H1 (cell line): ENCODE data around the gene NUB1. TPM values are rescaled to one million over a fixed set of nuclear protein-coding genes. Genes with fewer than 3 reads are reported as not detected.

Experiments
- CTCF ChIA-PET: fragments of 300-600 bp; sonication (Branson Sonifier 250); formaldehyde crosslinking; loops from one replicate; lab custom pipeline; 2021; ENCODE audit not compliant: partially characterized antibody; lab: Charles Lee
- POLR2A ChIA-PET: fragments of 300-600 bp; sonication (Branson Sonifier 250); formaldehyde crosslinking; loops from one replicate; lab custom pipeline; 2021; ENCODE audit warnings: inconsistent platforms; ENCODE audit not compliant: partially characterized antibody; lab: Charles Lee
- DNase-seq, 2 experiments: peaks; one replicate each; pipeline versions ENCODE4 v3.0.0 to v3.0.0-alpha.2; 2010 to 2022; ENCODE audit warnings: low spot score in 2 of 2, low read depth in 1 of 2, mixed read lengths in 1 of 2
- FAIRE-seq: peaks from 2 replicates; lab custom pipeline; 2011; peaks lifted over from hg19 to GRCh38; lab: Jason Lieb, UNC
- H2AFZ ChIP-seq: 2 replicates; pipeline ENCODE4 v1.8.1; 2012; ENCODE audit warnings: low read length, inconsistent platforms
- H2AK5ac ChIP-seq: 2 replicates; pipeline ENCODE4 v1.6.1; 2013; ENCODE audit warnings: low read depth, low read length
- H2BK120ac ChIP-seq: replicated peaks from 2 replicates; pipeline ENCODE3; 2013; ENCODE audit warnings: low read depth, low read length, inconsistent platforms
- H2BK12ac ChIP-seq: 2 replicates; pipeline ENCODE4 v1.6.1; 2013; ENCODE audit warnings: low read depth, low read length
- H2BK15ac ChIP-seq: 2 replicates; pipeline ENCODE4 v1.6.1; 2013; ENCODE audit warnings: low read length
- H2BK20ac ChIP-seq: 2 replicates; pipeline ENCODE4 v1.6.1; 2013; ENCODE audit warnings: low read length
- H2BK5ac ChIP-seq: 2 replicates; pipeline ENCODE4 v1.6.1; 2013; ENCODE audit warnings: low read depth, low read length
- H3K14ac ChIP-seq: 2 replicates; pipeline ENCODE4 v1.6.1; 2013; ENCODE audit warnings: inconsistent platforms; ENCODE audit not compliant: insufficient read length
- H3K18ac ChIP-seq: 2 replicates; pipeline ENCODE4 v1.6.1; 2013; ENCODE audit warnings: low read length; ENCODE audit errors: extremely low read depth
- H3K23ac ChIP-seq: 2 replicates; pipeline ENCODE4 v1.6.1; 2013; ENCODE audit warnings: inconsistent platforms; ENCODE audit not compliant: insufficient read length
- H3K23me2 ChIP-seq: 2 replicates; pipeline ENCODE4 v1.6.1; 2013; ENCODE audit warnings: low read depth, low read length
- H3K27ac ChIP-seq: 2 replicates; pipeline ENCODE4 v1.6.1; 2011; ENCODE audit warnings: low read depth, low read length, inconsistent platforms
- H3K27me3 ChIP-seq, 4 experiments: replicated peaks in 1 of 4; 1 replicate in 1 of 4; 2 replicates in 3 of 4; pipeline versions ENCODE4 v1.6.1 to v1.8.1; 2011 to 2013; ENCODE audit warnings: low read length in 3 of 4, mild to moderate bottlenecking in 3 of 4, inconsistent platforms in 2 of 4, mixed read lengths in 2 of 4, moderate library complexity in 1 of 4; ENCODE audit not compliant: control insufficient read depth in 3 of 4, insufficient read depth in 3 of 4; ENCODE audit errors: extremely low read depth in 1 of 4
- H3K36me3 ChIP-seq, 4 experiments: 2 replicates each; pipeline versions ENCODE4 v1.6.1 to v1.8.1; 2011 to 2013; ENCODE audit warnings: mild to moderate bottlenecking in 4 of 4, low read length in 3 of 4, moderate library complexity in 2 of 4, control low read depth in 1 of 4, inconsistent platforms in 1 of 4; ENCODE audit not compliant: insufficient read depth in 4 of 4, control insufficient read depth in 2 of 4
- H3K4ac ChIP-seq: replicated peaks from 2 replicates; pipeline ENCODE3; 2013; ENCODE audit warnings: low read length, low read depth, mixed read lengths, inconsistent platforms; ENCODE audit not compliant: insufficient read length
- H3K4me1 ChIP-seq, 4 experiments: replicated peaks in 1 of 4; 1 replicate in 1 of 4; 2 replicates in 3 of 4; pipeline versions ENCODE4 v1.6.1 to v1.8.1; 2011 to 2013; ENCODE audit warnings: low read length in 3 of 4, inconsistent platforms in 2 of 4, mixed read lengths in 1 of 4; ENCODE audit not compliant: insufficient read depth in 4 of 4, control insufficient read depth in 3 of 4
- H3K4me2 ChIP-seq, 2 experiments: 2 replicates each; pipeline versions ENCODE4 v1.6.1 to v1.8.1; 2011 to 2013; ENCODE audit warnings: low read depth in 2 of 2, low read length in 2 of 2, control low read depth in 1 of 2, inconsistent platforms in 1 of 2, mild to moderate bottlenecking in 1 of 2; ENCODE audit not compliant: insufficient read depth in 1 of 2
- H3K4me3 ChIP-seq, 4 experiments: fragments of 200-600, 300-600 bp in 1 of 4; sonication (generic), shearing (Covaris generic), sonication (Bioruptor Twin) in 1 of 4; 2 replicates each; pipeline versions ENCODE4 v1.5.1 to v1.8.1; 2011 to 2016; ENCODE audit warnings: low read length in 4 of 4, low read depth in 3 of 4, control low read depth in 2 of 4, inconsistent platforms in 2 of 4, mild to moderate bottlenecking in 2 of 4, mixed read lengths in 1 of 4, moderate library complexity in 1 of 4; ENCODE audit not compliant: insufficient read depth in 2 of 4; ENCODE audit errors: extremely low read depth in 1 of 4
- H3K56ac ChIP-seq: replicated peaks from 2 replicates; pipeline ENCODE3; 2013; ENCODE audit warnings: low read depth, mild to moderate bottlenecking, mixed read lengths, low read length, inconsistent platforms; ENCODE audit not compliant: insufficient read length
- H3K79me1 ChIP-seq: 2 replicates; pipeline ENCODE4 v1.6.1; 2013; ENCODE audit warnings: low read depth, low read length, control low read depth
- H3K79me2 ChIP-seq, 2 experiments: 2 replicates each; pipeline versions ENCODE4 v1.6.1 to v1.8.1; 2012 to 2013; ENCODE audit warnings: low read length in 2 of 2, mild to moderate bottlenecking in 2 of 2, inconsistent platforms in 1 of 2; ENCODE audit not compliant: insufficient read depth in 2 of 2, control insufficient read depth in 1 of 2
- H3K9ac ChIP-seq, 4 experiments: replicated peaks in 1 of 4; 1 replicate in 1 of 4; 2 replicates in 3 of 4; pipeline versions ENCODE4 v1.6.1 to v1.8.1; 2011 to 2013; ENCODE audit warnings: low read depth in 3 of 4, low read length in 3 of 4, control low read depth in 2 of 4, mild to moderate bottlenecking in 2 of 4, moderate library complexity in 2 of 4, inconsistent platforms in 1 of 4; ENCODE audit errors: extremely low read depth in 1 of 4
- H3K9me3 ChIP-seq, 2 experiments: 2 replicates each; pipeline versions ENCODE4 v1.6.1 to v1.8.1; 2012 to 2013; ENCODE audit warnings: mild to moderate bottlenecking in 2 of 2, moderate library complexity in 2 of 2, control low read depth in 1 of 2, inconsistent platforms in 1 of 2, low read depth in 1 of 2, low read length in 1 of 2, mixed read lengths in 1 of 2; ENCODE audit not compliant: insufficient read depth in 2 of 2
- H4K20me1 ChIP-seq, 2 experiments: replicated peaks in 1 of 2; 2 replicates each; pipeline versions ENCODE3 to v1.8.1; 2011 to 2013; ENCODE audit warnings: inconsistent platforms in 2 of 2, low read length in 2 of 2, mild to moderate bottlenecking in 1 of 2; ENCODE audit not compliant: insufficient read depth in 2 of 2, control insufficient read depth in 1 of 2
- H4K5ac ChIP-seq: 2 replicates; pipeline ENCODE4 v1.6.1; 2013; ENCODE audit warnings: low read length, low read depth, mixed read lengths, inconsistent platforms; ENCODE audit not compliant: insufficient read length
- H4K8ac ChIP-seq: 2 replicates; pipeline ENCODE4 v1.8.0; 2013; ENCODE audit warnings: mild to moderate bottlenecking, moderate library complexity, low read length, inconsistent platforms; ENCODE audit not compliant: insufficient read depth; ENCODE audit errors: extremely low read depth
- H4K91ac ChIP-seq: replicated peaks from 2 replicates; pipeline ENCODE3; 2013; ENCODE audit warnings: low read length, mixed read lengths, inconsistent platforms; ENCODE audit not compliant: insufficient read length
- ATF3 ChIP-seq: IDR thresholded peaks from 2 replicates; pipeline ENCODE4 v1.6.1; 2011; ENCODE audit warnings: low read depth, mild to moderate bottlenecking, low read length; ENCODE audit not compliant: insufficient read depth
- CREB1 ChIP-seq: IDR thresholded peaks from 2 replicates; pipeline ENCODE4 v1.6.1; 2012; ENCODE audit warnings: inconsistent platforms
- EP300 ChIP-seq, 2 experiments: IDR thresholded peaks; 1 replicate in 1 of 2; 2 replicates in 1 of 2; pipeline ENCODE4 v1.6.1; 2011 to 2012; ENCODE audit warnings: low read depth in 2 of 2, low read length in 2 of 2, mild to moderate bottlenecking in 2 of 2, borderline replicate concordance in 1 of 2, inconsistent platforms in 1 of 2, moderate library complexity in 1 of 2
- KDM1A ChIP-seq: fragments of 200-600, 300-600 bp; sonication (generic); IDR thresholded peaks from 2 replicates; pipeline ENCODE4 v1.7.1; 2016; ENCODE audit warnings: mild to moderate bottlenecking, low read length, borderline replicate concordance
- MAFK ChIP-seq: IDR thresholded peaks from 2 replicates; pipeline ENCODE4 v1.6.1; 2012; ENCODE audit warnings: low read depth, mild to moderate bottlenecking, improper control_type of control experiment, low read length
- POLR2AphosphoS5 ChIP-seq: IDR thresholded peaks from 2 replicates; pipeline ENCODE4 v1.6.1; 2011; ENCODE audit warnings: low read depth, low read length
- WGBS, 2 experiments: shearing (Covaris generic) in 1 of 2; methylation state at CpG; one replicate each; pipeline versions ENCODE4 v1.1.6 to v1.1.7; 2013 to 2015; ENCODE audit warnings: low lambda C conversion rate in 2 of 2, mixed read lengths in 2 of 2, inconsistent platforms in 1 of 2, low coverage in 1 of 2, missing lambda C conversion rate in 1 of 2; ENCODE audit not compliant: insufficient replicate concordance in 2 of 2, insufficient coverage in 1 of 2, insufficient read length in 1 of 2; ENCODE audit errors: extremely low coverage in 1 of 2, missing lambda C conversion rate in 1 of 2; 5-methylcytosine and 5-hydroxymethylcytosine counted together
- polyA plus RNA-seq, 7 experiments: library from polyadenylated mRNA; depleted of rRNA in 3 of 7; stranded (reverse) in 5 of 7; unstranded in 2 of 7; fragments of >200 nt in 5 of 7; fragments of 200-250 nt in 2 of 7; gene quantifications; 1 replicate in 5 of 7; 2 replicates in 1 of 7; 4 replicates in 1 of 7; pipeline versions ENCODE4 v1.2.1 to v1.2.3, GENCODE V29; 2011 to 2013; ENCODE audit warnings: missing spikeins in 2 of 7, mixed read lengths in 2 of 7
- total RNA-seq: library from RNA; stranded (reverse); fragmentation: NEBNext Ultra II Directional; extraction: Animal tissue kit (Norgen Biotek cat#: 25700); gene quantifications from 2 replicates; pipeline ENCODE4 v1.2.1, GENCODE V29; 2021

The NUB1 gene
- total and polyA plus RNA-seq, 2 of the 8 experiments (the other 6 are each of a cell fraction or from before 2014, with no cell fraction given), result 22.1 to 43.5 TPM

- no peak overlapping the region for H3K4ac ChIP-seq
- POLR2A ChIA-PET, result interaction anchor here (1.2 to 1.7 kb wide), 3 partner anchors 14 to 48 kb away, joined by 3 to 5 read pairs (median 5); partner anchors contain the start of gene CRYGN
- H2BK15ac ChIP-seq, result no peak overlapping the region
- H3K27me3 ChIP-seq, result peaks cover 0 to 40% (median 26%) of the 10 kb centered on the region in 4 experiments; a peak in 6 of 7 replicates
- no peak for TF ChIP-seq MAFK
- TF ChIP-seq CREB1, result no peak
- no peak for TF ChIP-seq EP300 (IDR thresholded peaks at IDR 0.05; ENCODE audit: borderline replicate concordance in 1 of 2, low read depth in 2 of 2, low read length in 2 of 2)
- TF ChIP-seq KDM1A, result no peak
- no peak for TF ChIP-seq POLR2AphosphoS5
- TF ChIP-seq ATF3, result no peak
- H4K5ac ChIP-seq, result no peak overlapping the region
- no peak overlapping the region for H2AK5ac ChIP-seq
- peaks cover 0 to 22% (median 15%) of the 10 kb centered on the region in 4 experiments; a peak in 6 of 7 replicates for H3K4me1 ChIP-seq
- H3K9ac ChIP-seq, result no peak overlapping the region
- H4K20me1 ChIP-seq, result peaks cover 0 to 2% of the 10 kb centered on the region in 2 experiments
- no peaks in the 10 kb centered on the region for H3K9me3 ChIP-seq
- H3K4me2 ChIP-seq, result no peak overlapping the region
- no peak overlapping the region for H4K91ac ChIP-seq
- H3K56ac ChIP-seq, result no peak overlapping the region
- no peak overlapping the region for H2BK12ac ChIP-seq
- H3K18ac ChIP-seq, result no peak overlapping the region
- CTCF ChIA-PET, result interaction anchor here (0.6 to 3.2 kb wide), 9 partner anchors 10 to 371 kb away, joined by 3 to 17 read pairs (median 5); partner anchors contain the start of gene CRYGN
- no peak overlapping the region for H2BK5ac ChIP-seq
- H3K23ac ChIP-seq, result no peak overlapping the region
- WGBS, 2 experiments, result 92% methylated on average over 3 of the region's 4 CpGs; no CpG with 5 or more reads in 1 of the 2 experiments
- no peak for FAIRE-seq
- no peak overlapping the region for H3K14ac ChIP-seq
- no peak overlapping the region for H4K8ac ChIP-seq
- DNase-seq, result no peak
- no peak overlapping the region for H2BK120ac ChIP-seq
- peaks cover 21% of the 10 kb centered on the region for H3K23me2 ChIP-seq
- H2AFZ ChIP-seq, result no peak overlapping the region
- no peak overlapping the region for H3K27ac ChIP-seq
- H2BK20ac ChIP-seq, result no peak overlapping the region
- H3K36me3 ChIP-seq, result no peaks in the 10 kb centered on the region
- H3K79me2 ChIP-seq, result no peaks in the 10 kb centered on the region
- no peak overlapping the region for H3K4me3 ChIP-seq
- no peaks in the 10 kb centered on the region for H3K79me1 ChIP-seq
These were observed 70.7 kb downstream of the NUB1 start for GRCh38 chr7:151412318-151412717.
